ENCODE results near the gene ZBTB38.
A peak's percentile ranks its signal among the peaks of the same experiment; 100 is the strongest.

ZBTB38 gene

GRCh38 chr3:141341536-141341935, 26.8 kb upstream of the ZBTB38 start:
- DNase-seq, result no peak

- no peak for DNase-seq
Observed at GRCh38 chr3:141342386-141342785, 25.9 kb upstream of the ZBTB38 start.

GRCh38 chr3:141343077-141343476, 25.2 kb upstream of the ZBTB38 start:
- DNase-seq, result no peak

- DNase-seq, result no peak
Observed at GRCh38 chr3:141343865-141344271, 24.4 kb upstream of the ZBTB38 start.

GRCh38 chr3:141345528-141345927, 22.8 kb upstream of the ZBTB38 start:
- no peak for DNase-seq

- DNase-seq, result no peak
Observed at GRCh38 chr3:141346007-141346406, 22.3 kb upstream of the ZBTB38 start.

GRCh38 chr3:141346418-141346817, 21.9 kb upstream of the ZBTB38 start:
- no peak for DNase-seq

GRCh38 chr3:141346839-141347238, 21.5 kb upstream of the ZBTB38 start:
- no peak for DNase-seq

- DNase-seq, result no peak
Observed at GRCh38 chr3:141348837-141349236, 19.5 kb upstream of the ZBTB38 start.

- no peak for DNase-seq
Observed at GRCh38 chr3:141349711-141350110, 18.6 kb upstream of the ZBTB38 start.

GRCh38 chr3:141350666-141351065, 17.6 kb upstream of the ZBTB38 start:
- no peak for DNase-seq

- no peak for DNase-seq
Observed at GRCh38 chr3:141352262-141352984, 15.9 kb upstream of the ZBTB38 start.

- no peak for DNase-seq
Observed at GRCh38 chr3:141353652-141354495, 14.4 kb upstream of the ZBTB38 start.

- no peak for DNase-seq
Observed at GRCh38 chr3:141354517-141354916, 13.8 kb upstream of the ZBTB38 start.

GRCh38 chr3:141355242-141355641, 13.1 kb upstream of the ZBTB38 start:
- no peak for DNase-seq

- DNase-seq, result no peak
Observed at GRCh38 chr3:141356046-141356445, 12.3 kb upstream of the ZBTB38 start.

- DNase-seq, result peak; percentile 79
Observed at GRCh38 chr3:141360888-141361598, 7.3 kb upstream of the ZBTB38 start.

GRCh38 chr3:141362736-141363135, 5.6 kb upstream of the ZBTB38 start:
- no peak for DNase-seq

GRCh38 chr3:141365201-141365600, 3.1 kb upstream of the ZBTB38 start:
- no peak for DNase-seq

GRCh38 chr3:141366285-141367037, 1.8 kb upstream of the ZBTB38 start:
- DNase-seq, result no peak

GRCh38 chr3:141367038-141367730, 1.1 kb upstream of the ZBTB38 start:
- no peak for DNase-seq

All from NCI-H2029 treated with DMSO at 0.1 percent for 48 hours (cell line).